GM12891 (cell line): ENCODE data around the gene EPB41L5.
"Not testable (repeated sequence)": the region's sequence is repeated elsewhere in the genome, so short reads cannot be mapped to it uniquely, and the experiment has no call there.

Experiments used
- DNase-seq: peaks from one replicate; pipeline ENCODE4 v3.0.0; 2011; ENCODE audit warnings: low spot score; ENCODE audit not compliant: insufficient read length
- FAIRE-seq: peaks from 2 replicates; lab custom pipeline; 2011; peaks lifted over from hg19 to GRCh38; lab: Jason Lieb, UNC
- PAX5 ChIP-seq: IDR thresholded peaks from 2 replicates; pipeline ENCODE4 v1.6.1; 2011; ENCODE audit warnings: low read length, moderate library complexity, mild to moderate bottlenecking; ENCODE audit not compliant: insufficient read depth, severe bottlenecking
- POLR2A ChIP-seq: IDR thresholded peaks from 2 replicates; pipeline ENCODE4 v1.6.1; 2011; ENCODE audit warnings: low read depth, low read length, control low read depth
- POLR2AphosphoS5 ChIP-seq: IDR thresholded peaks from 2 replicates; pipeline ENCODE4 v1.6.1; 2011; ENCODE audit warnings: low read depth, low read length, control low read depth
- POU2F2 ChIP-seq: IDR thresholded peaks from 2 replicates; pipeline ENCODE4 v1.6.1; 2011; ENCODE audit warnings: low read depth, mild to moderate bottlenecking, control low read depth, low read length, moderate library complexity
- SPI1 ChIP-seq: IDR thresholded peaks from 2 replicates; pipeline ENCODE4 v1.6.1; 2011; ENCODE audit warnings: low read depth, low read length, control low read depth
- TAF1 ChIP-seq: IDR thresholded peaks from 2 replicates; pipeline ENCODE4 v1.6.1; 2011; ENCODE audit warnings: low read depth, low read length, control low read depth

Gene EPB41L5

DNA sequence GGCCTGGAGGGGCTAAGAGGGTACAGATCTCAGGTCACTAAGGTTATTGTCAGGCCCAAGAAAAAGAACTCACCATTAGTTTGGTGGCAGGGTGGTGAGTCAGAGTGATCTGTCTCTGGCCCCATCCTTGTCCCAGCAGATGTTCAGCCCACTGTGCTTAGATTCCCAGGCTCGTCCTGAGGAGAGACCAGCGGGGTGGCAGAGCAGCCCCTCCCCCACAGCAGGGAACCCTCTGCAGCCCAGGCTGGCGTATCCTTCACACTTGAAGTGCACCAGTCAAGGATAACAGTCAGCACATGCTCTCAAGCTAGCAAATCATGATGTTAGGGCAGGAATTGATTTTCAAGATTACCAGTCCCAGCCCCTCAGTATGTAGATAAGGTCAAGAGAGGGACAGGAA, 167.2 kb downstream of the EPB41L5 start:
- no peak for DNase-seq
- no peak for FAIRE-seq
- TF ChIP-seq POLR2AphosphoS5 = no peak
- no peak for TF ChIP-seq PAX5
- TF ChIP-seq POLR2A = no peak
- TF ChIP-seq TAF1 = no peak
- no peak for TF ChIP-seq POU2F2
- no peak for TF ChIP-seq SPI1

DNA sequence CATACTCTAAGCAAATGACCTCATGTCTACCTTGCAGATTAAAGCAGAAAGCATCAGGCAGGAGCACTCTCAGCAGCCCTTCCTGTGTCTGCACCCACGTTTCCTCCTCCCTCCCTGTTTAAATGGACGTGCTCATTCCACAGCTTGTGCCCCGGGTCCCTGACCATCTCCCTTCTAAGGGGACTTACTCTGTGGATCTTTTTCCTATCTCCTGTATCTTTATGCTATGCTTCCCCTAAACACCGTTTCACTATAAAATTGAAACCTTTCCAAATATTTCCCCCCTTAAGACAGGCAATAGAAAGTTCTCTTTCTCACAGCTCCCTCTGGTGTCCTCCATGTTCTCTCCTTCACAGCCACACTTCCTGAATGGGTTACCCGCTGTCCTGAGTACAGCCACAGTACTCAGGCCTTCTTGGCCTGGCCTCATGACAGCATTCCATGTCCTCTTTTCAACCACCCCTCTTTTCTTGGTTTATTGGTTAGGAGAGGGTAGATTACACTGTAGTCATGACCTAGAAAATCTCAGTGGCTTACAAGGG, 169.2 kb downstream of the EPB41L5 start:
- no peak for TF ChIP-seq POLR2AphosphoS5
- TF ChIP-seq SPI1 = no peak
- TF ChIP-seq POU2F2 = no peak
- no peak for TF ChIP-seq POLR2A
- TF ChIP-seq PAX5 = no peak
- no peak for DNase-seq
- peak; percentile 40 for FAIRE-seq

DNA sequence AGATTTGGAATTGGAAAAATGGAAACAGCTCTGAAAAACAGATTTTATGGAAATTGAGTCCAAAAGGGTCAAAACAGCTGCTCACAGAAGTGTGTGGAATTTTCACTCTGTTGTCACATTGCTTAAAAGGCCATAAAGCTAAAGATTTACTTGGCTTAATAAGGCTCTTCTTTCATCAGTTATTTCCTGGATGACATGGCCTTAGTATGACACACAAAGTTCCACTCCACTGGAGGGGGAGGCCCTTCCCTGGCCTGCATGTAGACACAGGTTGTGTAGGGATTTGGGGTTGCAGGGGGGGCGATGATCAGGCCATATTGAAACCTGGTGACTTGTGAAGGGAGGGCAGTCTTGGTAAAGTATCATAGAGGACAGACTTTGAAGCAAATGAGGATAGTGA, 176.3 kb downstream of the EPB41L5 start:
- TF ChIP-seq POLR2A (no peak), POU2F2 (no peak), SPI1 (no peak), PAX5 (no peak), TAF1 (no peak), POLR2AphosphoS5 (no peak)
- DNase-seq (no peak), FAIRE-seq (no peak)

DNA sequence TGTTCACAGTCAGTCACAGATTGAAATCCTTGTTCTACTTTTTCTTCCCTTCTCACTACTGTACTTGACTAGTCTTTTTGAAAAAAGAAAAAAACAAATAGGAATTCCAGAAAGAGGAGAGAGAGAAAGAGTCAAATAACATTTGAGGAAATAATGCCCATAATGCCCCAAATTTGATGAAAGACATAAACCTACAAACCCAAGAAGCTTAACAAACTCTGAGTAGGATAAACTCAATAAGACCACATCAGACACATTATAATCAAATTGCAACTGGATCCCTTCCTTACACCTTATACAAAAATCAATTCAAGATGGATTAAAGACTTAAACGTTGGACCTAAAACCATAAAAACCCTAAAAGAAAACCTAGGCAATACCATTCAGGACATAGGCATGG, 179.4 kb downstream of the EPB41L5 start:
- no peak for DNase-seq
- no peak for TF ChIP-seq POLR2AphosphoS5
- no peak for TF ChIP-seq POLR2A
- no peak for TF ChIP-seq SPI1
- no peak for TF ChIP-seq TAF1
- no peak for TF ChIP-seq POU2F2
- no peak for TF ChIP-seq PAX5
- no peak for FAIRE-seq

DNA sequence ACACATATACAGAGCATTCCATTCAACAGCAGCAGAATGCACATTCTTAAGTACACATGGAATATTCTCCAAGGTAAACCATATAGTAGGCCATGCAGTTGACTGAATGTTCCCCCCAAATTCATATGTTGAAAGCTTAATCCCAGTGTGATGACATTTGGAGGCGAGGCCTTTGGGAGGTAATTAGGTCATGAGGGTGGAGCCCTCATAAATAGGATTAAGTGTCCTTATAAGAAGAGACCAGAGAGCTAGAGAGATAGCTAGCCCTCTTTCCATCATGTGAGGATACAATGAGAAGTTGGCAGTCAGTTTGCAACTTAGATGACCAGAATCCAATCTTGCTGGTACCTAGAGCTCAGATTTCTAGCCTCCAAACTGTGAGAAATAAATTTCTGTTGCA, 182.7 kb downstream of the EPB41L5 start:
- FAIRE-seq = no peak

DNA sequence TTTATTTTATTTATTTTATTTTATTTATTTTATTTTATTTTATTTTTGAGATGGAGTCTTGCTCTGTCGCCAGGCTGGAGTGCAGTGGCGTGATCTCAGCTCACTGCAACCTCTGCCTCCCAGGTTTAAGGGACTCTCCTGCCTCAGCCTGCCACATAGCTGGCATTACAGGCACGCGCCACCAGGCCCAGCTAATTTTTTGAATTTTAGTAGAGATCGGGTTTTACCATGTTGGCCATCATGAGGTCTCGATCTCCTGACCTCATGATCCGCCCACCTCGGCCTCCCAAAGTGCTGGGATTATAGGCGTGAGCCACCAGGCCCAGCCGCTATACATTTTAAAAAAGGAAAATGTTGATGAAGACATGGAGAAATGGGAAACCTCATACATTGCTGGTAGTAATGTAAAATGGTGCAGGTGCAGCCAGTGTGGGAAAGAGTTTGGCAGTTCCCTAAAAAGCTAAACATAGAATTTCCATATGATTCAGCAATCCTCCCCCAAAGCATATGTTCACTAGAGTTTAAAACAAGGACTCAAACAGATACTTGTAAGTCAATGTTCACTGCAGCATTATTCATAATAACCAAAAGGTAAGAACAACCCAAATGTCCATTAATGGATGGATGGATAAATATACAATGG, 187.1 kb downstream of the EPB41L5 start:
- not testable (repeated sequence) for DNase-seq, FAIRE-seq

More for the DNA sequence above, 182.7 kb downstream of the EPB41L5 start:
- TF ChIP-seq SPI1 = no peak
- TF ChIP-seq POLR2AphosphoS5 = no peak
- no peak for TF ChIP-seq TAF1
- TF ChIP-seq PAX5 = no peak
- no peak for TF ChIP-seq POLR2A
- no peak for TF ChIP-seq POU2F2
- DNase-seq = no peak

DNA sequence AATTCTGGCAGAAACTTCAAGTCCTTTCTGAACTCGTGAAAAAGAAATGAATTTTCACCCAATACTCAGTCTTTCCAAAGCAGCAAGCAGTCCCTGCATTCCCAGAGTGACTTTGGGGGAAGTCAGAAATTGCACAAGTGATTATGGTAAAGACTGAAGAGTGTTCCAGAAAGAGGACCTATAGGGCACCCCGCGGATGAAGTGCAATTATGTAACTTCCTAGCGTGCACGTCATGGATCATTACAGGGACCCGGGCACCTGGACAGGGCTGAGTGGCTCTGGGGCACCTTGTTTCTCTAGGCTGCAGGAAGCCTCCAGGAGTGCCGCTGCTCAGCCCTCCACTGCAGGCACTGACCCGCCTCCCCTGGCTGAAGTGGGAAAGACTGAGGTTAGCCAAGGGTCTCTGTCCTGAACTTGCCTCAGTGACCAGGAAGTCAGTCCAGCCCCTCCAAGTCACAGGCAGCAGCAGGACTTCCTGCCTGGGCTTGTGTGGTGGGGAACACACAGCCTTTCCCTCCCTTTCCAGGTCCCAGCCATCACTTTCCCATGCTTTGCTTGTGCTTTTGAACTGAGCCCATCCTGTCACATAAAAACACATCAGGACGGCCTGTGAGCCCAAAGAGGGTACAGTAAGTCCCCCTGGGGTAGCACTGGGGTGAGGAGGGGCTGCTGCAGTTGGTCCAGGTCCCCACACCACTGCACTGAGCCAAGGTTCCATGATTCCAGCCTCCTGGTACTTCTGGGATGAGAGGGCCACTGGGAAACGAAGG, 190.6 kb downstream of the EPB41L5 start:
- FAIRE-seq (no peak), DNase-seq (no peak)
- TF ChIP-seq POLR2AphosphoS5 (no peak), POLR2A (no peak), PAX5 (no peak), SPI1 (no peak), POU2F2 (no peak), TAF1 (no peak)

DNA sequence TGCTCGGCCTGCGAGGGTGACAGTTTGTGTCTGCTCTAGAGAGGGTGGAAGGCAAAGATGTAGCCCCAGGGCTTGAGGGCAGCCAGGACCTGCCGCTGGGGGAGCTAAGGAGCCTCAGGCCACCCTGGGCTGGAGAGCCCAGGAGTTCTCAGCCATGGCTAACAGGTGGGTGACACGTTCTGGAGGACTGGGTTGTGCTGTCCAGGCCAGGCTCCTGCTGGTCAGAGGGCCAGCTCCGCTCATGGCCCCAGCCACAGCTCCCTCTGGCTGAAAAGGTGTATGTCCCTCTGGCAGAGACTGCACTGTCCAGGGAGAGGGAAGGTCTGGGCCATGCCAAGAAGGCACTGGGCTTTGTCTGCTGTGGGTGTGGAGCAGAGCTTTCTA, 191.1 kb downstream of the EPB41L5 start:
- DNase-seq (no peak), FAIRE-seq (no peak)
- TF ChIP-seq TAF1 (no peak), POLR2AphosphoS5 (no peak)

DNA sequence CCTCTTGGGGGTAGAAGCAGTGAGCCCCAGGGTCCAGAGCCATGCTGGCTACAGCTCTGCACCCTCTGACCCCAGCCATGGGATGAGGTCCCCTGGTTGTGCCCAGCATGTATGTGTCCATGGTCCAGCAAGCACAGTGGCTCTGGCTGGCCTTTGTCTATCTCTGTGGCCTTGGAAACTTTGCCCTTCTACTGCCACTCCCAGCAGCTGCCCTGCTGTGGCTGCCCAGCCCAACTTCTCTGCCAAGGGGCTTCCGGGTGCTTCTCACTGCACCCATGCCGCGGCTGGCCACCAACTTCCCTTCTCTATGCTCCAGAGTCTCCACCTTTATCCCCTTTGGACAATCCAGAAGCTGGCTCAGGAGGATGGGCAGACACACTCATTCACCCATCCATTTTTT, 191.5 kb downstream of the EPB41L5 start:
- TF ChIP-seq POLR2AphosphoS5 = no peak
- TF ChIP-seq POLR2A = no peak
- TF ChIP-seq TAF1 = no peak
- no peak for TF ChIP-seq SPI1
- TF ChIP-seq POU2F2 = no peak
- TF ChIP-seq PAX5 = no peak
- FAIRE-seq (no peak), DNase-seq (no peak)

DNA sequence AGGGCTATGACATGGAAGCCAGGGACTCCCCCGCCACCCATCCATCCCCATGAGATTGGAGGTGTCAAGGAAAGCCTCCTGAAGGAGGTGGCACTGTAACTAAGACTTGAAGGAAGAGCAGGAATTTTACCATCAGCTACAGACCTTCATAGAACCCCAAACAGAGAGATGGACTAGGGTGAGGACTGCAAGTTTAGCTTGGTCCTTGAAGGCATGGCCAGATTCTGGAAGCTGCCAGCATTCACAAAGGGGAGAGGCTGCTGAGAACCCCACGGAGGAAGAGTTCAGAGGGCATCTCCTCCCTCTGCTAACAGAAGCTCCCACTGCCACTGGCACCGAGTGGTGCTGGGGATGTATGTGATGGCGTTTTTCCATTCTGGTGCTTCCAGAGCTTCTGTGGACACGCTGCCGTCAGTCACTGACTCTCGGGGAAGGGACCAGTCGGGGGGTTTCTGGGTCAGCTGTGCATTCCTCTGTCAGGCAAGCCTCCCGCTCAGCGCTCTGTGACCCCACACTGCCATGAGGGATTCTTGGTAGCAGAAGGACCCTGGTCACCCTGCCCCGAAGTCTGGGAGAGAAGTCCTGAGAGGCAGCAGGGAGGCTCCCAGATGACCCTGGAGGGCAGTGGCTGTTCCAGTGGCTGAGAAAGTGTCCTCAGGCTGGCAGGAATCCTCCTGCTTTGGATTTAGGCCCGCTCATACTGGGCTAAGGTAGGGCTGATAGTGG, 192.2 kb downstream of the EPB41L5 start:
- DNase-seq (no peak), FAIRE-seq (no peak)
- TF ChIP-seq TAF1 (no peak), PAX5 (no peak), SPI1 (no peak), POU2F2 (no peak), POLR2AphosphoS5 (no peak), POLR2A (no peak)
